GM19239 (cell line): ENCODE measurements around the gene GTPBP1.

ENCODE experiments used
- DNase-seq: peaks from one replicate; pipeline ENCODE4 v3.0.0; 2011; ENCODE audit warnings: low spot score; ENCODE audit not compliant: insufficient read length
- FAIRE-seq: peaks from 2 replicates; lab custom pipeline; 2011; peaks lifted over from hg19 to GRCh38; lab: Jason Lieb, UNC

Gene GTPBP1

GRCh38 chr22:38777087-38777671, 71.4 kb downstream of the GTPBP1 start:
- no peak for FAIRE-seq
- no peak for DNase-seq

- DNase-seq (no peak), FAIRE-seq (no peak)
Observed at GRCh38 chr22:38781033-38781432, 75.3 kb downstream of the GTPBP1 start.

GRCh38 chr22:38782402-38783094, 76.8 kb downstream of the GTPBP1 start:
- FAIRE-seq, result no peak
- DNase-seq, result no peak
